H1 (cell line): Measurements from ENCODE around the gene SPDYE3. TPM values are rescaled to one million over a fixed set of nuclear protein-coding genes. Genes with fewer than 3 reads are reported as not detected.

Source experiments
- CTCF ChIA-PET: fragments of 300-600 bp; sonication (Branson Sonifier 250); formaldehyde crosslinking; loops from one replicate; lab custom pipeline; 2021; ENCODE audit not compliant: partially characterized antibody; lab: Charles Lee
- POLR2A ChIA-PET: fragments of 300-600 bp; sonication (Branson Sonifier 250); formaldehyde crosslinking; loops from one replicate; lab custom pipeline; 2021; ENCODE audit warnings: inconsistent platforms; ENCODE audit not compliant: partially characterized antibody; lab: Charles Lee
- DNase-seq, 2 experiments: peaks; one replicate each; pipeline versions ENCODE4 v3.0.0 to v3.0.0-alpha.2; 2010 to 2022; ENCODE audit warnings: low spot score in 2 of 2, low read depth in 1 of 2, mixed read lengths in 1 of 2
- FAIRE-seq: peaks from 2 replicates; lab custom pipeline; 2011; peaks lifted over from hg19 to GRCh38; lab: Jason Lieb, UNC
- H2AFZ ChIP-seq: 2 replicates; pipeline ENCODE4 v1.8.1; 2012; ENCODE audit warnings: low read length, inconsistent platforms
- H2AK5ac ChIP-seq: 2 replicates; pipeline ENCODE4 v1.6.1; 2013; ENCODE audit warnings: low read depth, low read length
- H2BK120ac ChIP-seq: replicated peaks from 2 replicates; pipeline ENCODE3; 2013; ENCODE audit warnings: low read depth, low read length, inconsistent platforms
- H2BK12ac ChIP-seq: 2 replicates; pipeline ENCODE4 v1.6.1; 2013; ENCODE audit warnings: low read depth, low read length
- H2BK15ac ChIP-seq: 2 replicates; pipeline ENCODE4 v1.6.1; 2013; ENCODE audit warnings: low read length
- H2BK20ac ChIP-seq: 2 replicates; pipeline ENCODE4 v1.6.1; 2013; ENCODE audit warnings: low read length
- H2BK5ac ChIP-seq: 2 replicates; pipeline ENCODE4 v1.6.1; 2013; ENCODE audit warnings: low read depth, low read length
- H3K14ac ChIP-seq: 2 replicates; pipeline ENCODE4 v1.6.1; 2013; ENCODE audit warnings: inconsistent platforms; ENCODE audit not compliant: insufficient read length
- H3K18ac ChIP-seq: 2 replicates; pipeline ENCODE4 v1.6.1; 2013; ENCODE audit warnings: low read length; ENCODE audit errors: extremely low read depth
- H3K23ac ChIP-seq: 2 replicates; pipeline ENCODE4 v1.6.1; 2013; ENCODE audit warnings: inconsistent platforms; ENCODE audit not compliant: insufficient read length
- H3K23me2 ChIP-seq: 2 replicates; pipeline ENCODE4 v1.6.1; 2013; ENCODE audit warnings: low read depth, low read length
- H3K27ac ChIP-seq: 2 replicates; pipeline ENCODE4 v1.6.1; 2011; ENCODE audit warnings: low read depth, low read length, inconsistent platforms
- H3K27me3 ChIP-seq, 4 experiments: replicated peaks in 1 of 4; 1 replicate in 1 of 4; 2 replicates in 3 of 4; pipeline versions ENCODE4 v1.6.1 to v1.8.1; 2011 to 2013; ENCODE audit warnings: low read length in 3 of 4, mild to moderate bottlenecking in 3 of 4, inconsistent platforms in 2 of 4, mixed read lengths in 2 of 4, moderate library complexity in 1 of 4; ENCODE audit not compliant: control insufficient read depth in 3 of 4, insufficient read depth in 3 of 4; ENCODE audit errors: extremely low read depth in 1 of 4
- H3K36me3 ChIP-seq, 4 experiments: 2 replicates each; pipeline versions ENCODE4 v1.6.1 to v1.8.1; 2011 to 2013; ENCODE audit warnings: mild to moderate bottlenecking in 4 of 4, low read length in 3 of 4, moderate library complexity in 2 of 4, control low read depth in 1 of 4, inconsistent platforms in 1 of 4; ENCODE audit not compliant: insufficient read depth in 4 of 4, control insufficient read depth in 2 of 4
- H3K4ac ChIP-seq: replicated peaks from 2 replicates; pipeline ENCODE3; 2013; ENCODE audit warnings: low read length, low read depth, mixed read lengths, inconsistent platforms; ENCODE audit not compliant: insufficient read length
- H3K4me1 ChIP-seq, 4 experiments: replicated peaks in 1 of 4; 1 replicate in 1 of 4; 2 replicates in 3 of 4; pipeline versions ENCODE4 v1.6.1 to v1.8.1; 2011 to 2013; ENCODE audit warnings: low read length in 3 of 4, inconsistent platforms in 2 of 4, mixed read lengths in 1 of 4; ENCODE audit not compliant: insufficient read depth in 4 of 4, control insufficient read depth in 3 of 4
- H3K4me2 ChIP-seq, 2 experiments: 2 replicates each; pipeline versions ENCODE4 v1.6.1 to v1.8.1; 2011 to 2013; ENCODE audit warnings: low read depth in 2 of 2, low read length in 2 of 2, control low read depth in 1 of 2, inconsistent platforms in 1 of 2, mild to moderate bottlenecking in 1 of 2; ENCODE audit not compliant: insufficient read depth in 1 of 2
- H3K4me3 ChIP-seq, 4 experiments: fragments of 200-600, 300-600 bp in 1 of 4; sonication (generic), shearing (Covaris generic), sonication (Bioruptor Twin) in 1 of 4; 2 replicates each; pipeline versions ENCODE4 v1.5.1 to v1.8.1; 2011 to 2016; ENCODE audit warnings: low read length in 4 of 4, low read depth in 3 of 4, control low read depth in 2 of 4, inconsistent platforms in 2 of 4, mild to moderate bottlenecking in 2 of 4, mixed read lengths in 1 of 4, moderate library complexity in 1 of 4; ENCODE audit not compliant: insufficient read depth in 2 of 4; ENCODE audit errors: extremely low read depth in 1 of 4
- H3K56ac ChIP-seq: replicated peaks from 2 replicates; pipeline ENCODE3; 2013; ENCODE audit warnings: low read depth, mild to moderate bottlenecking, mixed read lengths, low read length, inconsistent platforms; ENCODE audit not compliant: insufficient read length
- H3K79me1 ChIP-seq: 2 replicates; pipeline ENCODE4 v1.6.1; 2013; ENCODE audit warnings: low read depth, low read length, control low read depth
- H3K79me2 ChIP-seq, 2 experiments: 2 replicates each; pipeline versions ENCODE4 v1.6.1 to v1.8.1; 2012 to 2013; ENCODE audit warnings: low read length in 2 of 2, mild to moderate bottlenecking in 2 of 2, inconsistent platforms in 1 of 2; ENCODE audit not compliant: insufficient read depth in 2 of 2, control insufficient read depth in 1 of 2
- H3K9ac ChIP-seq, 4 experiments: replicated peaks in 1 of 4; 1 replicate in 1 of 4; 2 replicates in 3 of 4; pipeline versions ENCODE4 v1.6.1 to v1.8.1; 2011 to 2013; ENCODE audit warnings: low read depth in 3 of 4, low read length in 3 of 4, control low read depth in 2 of 4, mild to moderate bottlenecking in 2 of 4, moderate library complexity in 2 of 4, inconsistent platforms in 1 of 4; ENCODE audit errors: extremely low read depth in 1 of 4
- H3K9me3 ChIP-seq, 2 experiments: 2 replicates each; pipeline versions ENCODE4 v1.6.1 to v1.8.1; 2012 to 2013; ENCODE audit warnings: mild to moderate bottlenecking in 2 of 2, moderate library complexity in 2 of 2, control low read depth in 1 of 2, inconsistent platforms in 1 of 2, low read depth in 1 of 2, low read length in 1 of 2, mixed read lengths in 1 of 2; ENCODE audit not compliant: insufficient read depth in 2 of 2
- H4K20me1 ChIP-seq, 2 experiments: replicated peaks in 1 of 2; 2 replicates each; pipeline versions ENCODE3 to v1.8.1; 2011 to 2013; ENCODE audit warnings: inconsistent platforms in 2 of 2, low read length in 2 of 2, mild to moderate bottlenecking in 1 of 2; ENCODE audit not compliant: insufficient read depth in 2 of 2, control insufficient read depth in 1 of 2
- H4K5ac ChIP-seq: 2 replicates; pipeline ENCODE4 v1.6.1; 2013; ENCODE audit warnings: low read length, low read depth, mixed read lengths, inconsistent platforms; ENCODE audit not compliant: insufficient read length
- H4K8ac ChIP-seq: 2 replicates; pipeline ENCODE4 v1.8.0; 2013; ENCODE audit warnings: mild to moderate bottlenecking, moderate library complexity, low read length, inconsistent platforms; ENCODE audit not compliant: insufficient read depth; ENCODE audit errors: extremely low read depth
- H4K91ac ChIP-seq: replicated peaks from 2 replicates; pipeline ENCODE3; 2013; ENCODE audit warnings: low read length, mixed read lengths, inconsistent platforms; ENCODE audit not compliant: insufficient read length
- POU5F1 ChIP-seq: IDR thresholded peaks from 2 replicates; pipeline ENCODE4 v1.6.1; 2011; ENCODE audit warnings: low read depth, mild to moderate bottlenecking, low read length, moderate library complexity
- RFX5 ChIP-seq: IDR thresholded peaks from 2 replicates; pipeline ENCODE4 v1.6.1; 2011; ENCODE audit warnings: low read depth, low read length, improper control_type of control experiment, borderline replicate concordance
- WGBS, 2 experiments: shearing (Covaris generic) in 1 of 2; methylation state at CpG; one replicate each; pipeline versions ENCODE4 v1.1.6 to v1.1.7; 2013 to 2015; ENCODE audit warnings: low lambda C conversion rate in 2 of 2, mixed read lengths in 2 of 2, inconsistent platforms in 1 of 2, low coverage in 1 of 2, missing lambda C conversion rate in 1 of 2; ENCODE audit not compliant: insufficient replicate concordance in 2 of 2, insufficient coverage in 1 of 2, insufficient read length in 1 of 2; ENCODE audit errors: extremely low coverage in 1 of 2, missing lambda C conversion rate in 1 of 2; 5-methylcytosine and 5-hydroxymethylcytosine counted together
- polyA plus RNA-seq, 7 experiments: library from polyadenylated mRNA; depleted of rRNA in 3 of 7; stranded (reverse) in 5 of 7; unstranded in 2 of 7; fragments of >200 nt in 5 of 7; fragments of 200-250 nt in 2 of 7; gene quantifications; 1 replicate in 5 of 7; 2 replicates in 1 of 7; 4 replicates in 1 of 7; pipeline versions ENCODE4 v1.2.1 to v1.2.3, GENCODE V29; 2011 to 2013; ENCODE audit warnings: missing spikeins in 2 of 7, mixed read lengths in 2 of 7
- total RNA-seq: library from RNA; stranded (reverse); fragmentation: NEBNext Ultra II Directional; extraction: Animal tissue kit (Norgen Biotek cat#: 25700); gene quantifications from 2 replicates; pipeline ENCODE4 v1.2.1, GENCODE V29; 2021

SPDYE3 gene
- total and polyA plus RNA-seq, 2 of the 8 experiments (the other 6 are each of a cell fraction or from before 2014, with no cell fraction given) = not detected

DNA sequence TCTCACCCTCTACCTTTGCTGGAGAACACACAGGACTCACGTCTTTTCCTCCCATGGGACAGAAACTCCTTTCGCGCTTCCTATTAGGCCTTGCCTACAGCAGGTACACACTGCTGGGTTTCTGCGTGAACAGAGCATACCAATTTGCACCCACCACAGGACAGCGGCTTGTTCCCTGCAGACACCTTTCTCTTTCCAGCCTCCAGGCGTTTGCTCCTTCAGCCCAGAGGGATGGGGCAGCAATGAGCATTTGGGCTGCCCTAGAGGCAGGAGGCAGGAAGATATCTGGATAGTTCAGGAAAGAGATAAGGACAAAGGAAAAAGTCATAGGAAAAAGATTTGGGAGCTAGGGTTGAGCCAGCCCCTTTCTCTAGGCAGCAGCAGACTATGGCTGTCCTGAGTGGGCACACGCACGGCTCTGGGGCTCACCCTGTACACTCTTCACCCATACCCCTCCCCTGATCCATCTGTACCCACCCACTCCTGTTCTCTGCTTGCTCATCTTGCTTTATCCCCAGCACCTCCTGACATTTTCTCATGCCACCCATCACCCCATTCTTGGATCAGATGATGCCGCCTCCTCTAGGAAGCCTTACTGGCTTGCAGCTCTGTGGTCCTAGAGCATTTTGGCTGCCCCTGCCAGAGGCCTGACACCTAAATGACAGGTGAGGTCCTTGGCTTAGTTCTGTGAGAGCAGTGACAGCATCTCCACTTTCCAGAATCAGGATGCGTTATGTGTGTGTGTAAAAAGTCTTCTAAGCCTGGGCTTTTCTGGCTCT, 40.7 kb upstream of the SPDYE3 start:
- H3K9me3 ChIP-seq = no peaks in the 10 kb centered on the region
- POLR2A ChIA-PET = interaction anchor here (0.7 to 1.7 kb wide), 2 partner anchors 11 to 161 kb away, joined by 4 to 5 read pairs; no protein-coding TSS in a partner anchor
- TF ChIP-seq POU5F1 = no peak
- no peak for TF ChIP-seq RFX5

More for the DNA sequence above, 40.7 kb upstream of the SPDYE3 start:
- Histone ChIP-seq H3K18ac (no peak overlapping the region; the same call in 1 of the 2 replicates), H3K23ac (no peak overlapping the region), H3K14ac (no peak overlapping the region), H3K56ac (no peak overlapping the region), H2AFZ (no peak overlapping the region), H2BK120ac (no peak overlapping the region), H4K8ac (no peak overlapping the region), H2BK12ac (no peak overlapping the region), H3K4me1 (peaks cover 0 to 12% (median 7%) of the 10 kb centered on the region in 4 experiments; a peak in 6 of 7 replicates), H3K79me1 (peaks cover 5% of the 10 kb centered on the region), H2BK15ac (no peak overlapping the region), H3K27ac (no peak overlapping the region), H4K5ac (no peak overlapping the region), H3K4ac (no peak overlapping the region), H3K23me2 (peaks cover 5% of the 10 kb centered on the region; the same call in 1 of the 2 replicates), H4K91ac (no peak overlapping the region), H2AK5ac (no peak overlapping the region), H3K79me2 (peaks cover 3 to 39% of the 10 kb centered on the region in 2 experiments), H3K4me3 (no peak overlapping the region), H3K36me3 (no peaks in the 10 kb centered on the region), H3K9ac (no peak overlapping the region), H3K27me3 (no peaks in the 10 kb centered on the region), H2BK5ac (no peak overlapping the region), H3K4me2 (no peak overlapping the region), H2BK20ac (no peak overlapping the region), H4K20me1 (peaks cover 0 to 4% of the 10 kb centered on the region in 2 experiments)
- 89% methylated on average over 10 of the region's 10 CpGs; no CpG with 5 or more reads in 1 of the 2 experiments for WGBS, 2 experiments
- FAIRE-seq (no peak), DNase-seq (no peak)
- CTCF ChIA-PET = interaction anchor here (1.4 to 2.3 kb wide), 3 partner anchors 19 to 134 kb away, joined by 3 to 6 read pairs (median 5); no protein-coding TSS in a partner anchor
